ENCODE data around the gene ZNF316.

DNA sequence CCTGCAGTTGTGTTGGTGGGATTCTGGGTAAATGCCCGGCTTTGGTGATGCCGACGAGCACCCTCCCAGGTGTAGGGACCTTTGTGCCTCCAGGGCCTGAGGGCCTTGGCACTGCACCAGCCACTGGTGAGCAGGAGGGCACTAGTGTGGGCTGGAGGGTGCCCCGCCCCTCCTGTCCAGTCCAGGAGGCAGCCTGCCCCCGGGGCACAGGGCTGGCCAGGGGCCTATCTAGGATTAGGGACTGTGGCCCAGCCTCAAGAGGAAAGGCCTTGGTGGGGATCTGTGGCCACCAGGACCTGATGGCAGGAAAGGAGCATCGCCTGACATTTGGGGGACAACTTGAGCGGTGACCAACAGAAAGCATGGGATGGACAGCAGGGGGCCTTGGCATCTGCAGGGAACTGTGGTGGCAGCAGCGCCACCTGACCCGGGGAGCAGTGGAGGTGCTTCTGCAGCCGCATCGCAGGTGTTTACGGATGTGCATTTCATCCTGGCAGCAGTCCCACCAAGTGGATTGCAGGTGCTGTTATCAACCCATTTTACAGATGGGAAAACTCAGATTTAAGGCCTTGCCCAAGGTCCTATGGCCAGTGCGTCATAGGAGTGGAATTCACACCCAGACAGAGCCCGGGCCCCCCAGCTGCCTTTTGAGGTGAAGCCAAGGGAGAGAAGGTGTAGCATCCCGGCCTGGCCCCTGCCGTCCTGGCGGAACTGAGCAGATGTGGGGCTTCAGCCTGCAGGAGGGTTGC lies 11.1 kb downstream of the ZNF316 start:
- TF ChIP-seq, protein P1, sequence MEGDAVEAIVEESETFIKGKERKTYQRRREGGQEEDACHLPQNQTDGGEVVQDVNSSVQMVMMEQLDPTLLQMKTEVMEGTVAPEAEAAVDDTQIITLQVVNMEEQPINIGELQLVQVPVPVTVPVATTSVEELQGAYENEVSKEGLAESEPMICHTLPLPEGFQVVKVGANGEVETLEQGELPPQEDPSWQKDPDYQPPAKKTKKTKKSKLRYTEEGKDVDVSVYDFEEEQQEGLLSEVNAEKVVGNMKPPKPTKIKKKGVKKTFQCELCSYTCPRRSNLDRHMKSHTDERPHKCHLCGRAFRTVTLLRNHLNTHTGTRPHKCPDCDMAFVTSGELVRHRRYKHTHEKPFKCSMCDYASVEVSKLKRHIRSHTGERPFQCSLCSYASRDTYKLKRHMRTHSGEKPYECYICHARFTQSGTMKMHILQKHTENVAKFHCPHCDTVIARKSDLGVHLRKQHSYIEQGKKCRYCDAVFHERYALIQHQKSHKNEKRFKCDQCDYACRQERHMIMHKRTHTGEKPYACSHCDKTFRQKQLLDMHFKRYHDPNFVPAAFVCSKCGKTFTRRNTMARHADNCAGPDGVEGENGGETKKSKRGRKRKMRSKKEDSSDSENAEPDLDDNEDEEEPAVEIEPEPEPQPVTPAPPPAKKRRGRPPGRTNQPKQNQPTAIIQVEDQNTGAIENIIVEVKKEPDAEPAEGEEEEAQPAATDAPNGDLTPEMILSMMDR (IDR thresholded peaks at IDR 0.05; ENCODE audit: low read length): no peak
- TF ChIP-seq EZH2 (optimal IDR thresholded peaks at IDR 0.05; ENCODE audit: low read depth, low read length): no peak

Measured in MM.1S (cell line).